ENCODE measurements around the gene OSBPL8.

The OSBPL8 gene

GRCh38 chr12:76310110-76310509 lies 249.5 kb downstream of the OSBPL8 start:
- Histone ChIP-seq H3K4me1 (ENCODE audit: control insufficient read depth, insufficient read depth, low read length) (no peaks in the 10 kb centered on the region), H3K9ac (ENCODE audit: low read length in 2 of 2) (no peak overlapping the region), H3K27ac (ENCODE audit: low read length) (no peak overlapping the region), H3K27me3 (ENCODE audit: control insufficient read depth in 1 of 2, insufficient read depth in 2 of 2, low read length in 2 of 2) (no peaks in the 10 kb centered on the region), H3K4me3 (ENCODE audit: low read length in 2 of 2) (no peak overlapping the region), H3K36me3 (ENCODE audit: control insufficient read depth in 2 of 2, insufficient read depth in 2 of 2, low read length in 2 of 2) (no peaks in the 10 kb centered on the region), H3K9me3 (ENCODE audit: control insufficient read depth in 2 of 2, low read length in 2 of 2) (no peaks in the 10 kb centered on the region)

GRCh38 chr12:76308866-76309265 lies 250.7 kb downstream of the OSBPL8 start:
- Histone ChIP-seq H3K9me3 (ENCODE audit: control insufficient read depth in 2 of 2, low read length in 2 of 2) (no peaks in the 10 kb centered on the region), H3K4me1 (ENCODE audit: control insufficient read depth, insufficient read depth, low read length) (no peaks in the 10 kb centered on the region), H3K27ac (ENCODE audit: low read length) (no peak overlapping the region), H3K27me3 (ENCODE audit: control insufficient read depth in 1 of 2, insufficient read depth in 2 of 2, low read length in 2 of 2) (no peaks in the 10 kb centered on the region), H3K9ac (ENCODE audit: low read length in 2 of 2) (no peak overlapping the region), H3K4me3 (ENCODE audit: low read length in 2 of 2) (no peak overlapping the region), H3K36me3 (ENCODE audit: control insufficient read depth in 2 of 2, insufficient read depth in 2 of 2, low read length in 2 of 2) (no peaks in the 10 kb centered on the region)

DNA sequence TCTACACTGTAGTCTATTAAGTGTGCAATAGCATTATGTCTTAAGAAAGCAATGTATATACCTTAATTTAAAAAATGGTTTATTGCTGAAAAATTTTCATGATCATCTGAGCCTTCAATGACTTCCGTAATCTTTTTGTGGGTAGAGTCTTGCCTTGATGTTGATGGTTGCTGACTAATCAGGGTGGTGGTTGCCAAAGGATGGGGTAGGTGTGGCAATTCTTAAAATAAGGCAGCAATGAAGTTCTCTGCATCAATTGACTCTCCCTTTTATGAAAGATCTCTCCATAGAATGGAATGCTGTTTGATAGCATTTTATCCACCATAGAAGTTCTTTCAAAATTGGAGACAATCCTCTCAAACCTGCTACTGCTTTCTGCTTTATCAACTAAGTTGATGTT lies 252.5 kb downstream of the OSBPL8 start:
- Histone ChIP-seq H3K36me3 (ENCODE audit: control insufficient read depth in 2 of 2, insufficient read depth in 2 of 2, low read length in 2 of 2) (no peaks in the 10 kb centered on the region), H3K4me3 (ENCODE audit: low read length in 2 of 2) (no peak overlapping the region), H3K27ac (ENCODE audit: low read length) (no peak overlapping the region), H3K9ac (ENCODE audit: low read length in 2 of 2) (no peak overlapping the region), H3K27me3 (ENCODE audit: control insufficient read depth in 1 of 2, insufficient read depth in 2 of 2, low read length in 2 of 2) (no peaks in the 10 kb centered on the region), H3K9me3 (ENCODE audit: control insufficient read depth in 2 of 2, low read length in 2 of 2) (no peaks in the 10 kb centered on the region), H3K4me1 (ENCODE audit: control insufficient read depth, insufficient read depth, low read length) (no peaks in the 10 kb centered on the region)

- Histone ChIP-seq H3K4me3 (ENCODE audit: low read length in 2 of 2) (no peak overlapping the region), H3K27me3 (ENCODE audit: control insufficient read depth in 1 of 2, insufficient read depth in 2 of 2, low read length in 2 of 2) (no peaks in the 10 kb centered on the region), H3K9me3 (ENCODE audit: control insufficient read depth in 2 of 2, low read length in 2 of 2) (no peaks in the 10 kb centered on the region), H3K27ac (ENCODE audit: low read length) (no peak overlapping the region), H3K9ac (ENCODE audit: low read length in 2 of 2) (no peak overlapping the region), H3K4me1 (ENCODE audit: control insufficient read depth, insufficient read depth, low read length) (no peaks in the 10 kb centered on the region), H3K36me3 (ENCODE audit: control insufficient read depth in 2 of 2, insufficient read depth in 2 of 2, low read length in 2 of 2) (no peaks in the 10 kb centered on the region)
Observed at GRCh38 chr12:76303989-76304460, 255.5 kb downstream of the OSBPL8 start.

- Histone ChIP-seq H3K36me3 (ENCODE audit: control insufficient read depth in 2 of 2, insufficient read depth in 2 of 2, low read length in 2 of 2) (no peaks in the 10 kb centered on the region), H3K9me3 (ENCODE audit: control insufficient read depth in 2 of 2, low read length in 2 of 2) (no peaks in the 10 kb centered on the region), H3K27ac (ENCODE audit: low read length) (no peak overlapping the region), H3K4me3 (ENCODE audit: low read length in 2 of 2) (no peak overlapping the region), H3K9ac (ENCODE audit: low read length in 2 of 2) (no peak overlapping the region), H3K4me1 (ENCODE audit: control insufficient read depth, insufficient read depth, low read length) (no peaks in the 10 kb centered on the region), H3K27me3 (ENCODE audit: control insufficient read depth in 1 of 2, insufficient read depth in 2 of 2, low read length in 2 of 2) (no peaks in the 10 kb centered on the region)
Observed at GRCh38 chr12:76303365-76303764, 256.2 kb downstream of the OSBPL8 start.
